Breast epithelium (tissue), 4 donors: ENCODE data around the gene BMAL1. TPM values are rescaled to one million over a fixed set of nuclear protein-coding genes. Genes with fewer than 3 reads are reported as not detected.

Source experiments
- DNase-seq, 2 donors: peaks; one replicate each; pipeline ENCODE4 v3.0.0-alpha.2; 2019; ENCODE audit warnings: low spot score in 2 of 2
- H3K27ac ChIP-seq, 2 donors: fragments of 200-600 bp; sonication (generic) in 1 of 2; one replicate each; pipeline ENCODE4 v1.5.1; 2016 to 2019; ENCODE audit warnings: mild to moderate bottlenecking in 1 of 2
- H3K27me3 ChIP-seq, 2 donors: fragments of 200-600 bp; sonication (generic) in 1 of 2; one replicate each; pipeline versions ENCODE4 v1.5.1 to v1.6.0; 2017 to 2019; ENCODE audit warnings: control low read depth in 1 of 2, mild to moderate bottlenecking in 1 of 2
- H3K36me3 ChIP-seq: fragments of 200-600 bp; one replicate; pipeline ENCODE4 v1.5.1; 2019
- H3K4me1 ChIP-seq, 2 donors: fragments of 200-600 bp; sonication (generic); one replicate each; pipeline ENCODE4 v1.5.1; 2016 to 2019; ENCODE audit warnings: control low read depth in 1 of 2
- H3K4me3 ChIP-seq, 3 donors: fragments of 200-600 bp; sonication (generic); 1 replicate in 2 of 3; 2 replicates in 1 of 3; pipeline ENCODE4 v1.5.1; 2016 to 2019; ENCODE audit warnings: mild to moderate bottlenecking in 3 of 3, moderate library complexity in 2 of 3
- H3K9me3 ChIP-seq, 2 donors: fragments of 200-600 bp; sonication (generic) in 1 of 2; one replicate each; pipeline ENCODE4 v1.5.1; 2016 to 2019; ENCODE audit warnings: control low read depth in 1 of 2
- POLR2A ChIP-seq: fragments of 450-650 bp; IDR thresholded peaks from one replicate; pipeline ENCODE4 v1.6.1; 2016; ENCODE audit warnings: antibody characterized with exemption, mild to moderate bottlenecking, moderate library complexity
- POLR2AphosphoS5 ChIP-seq, 3 donors: sonication (generic); formaldehyde crosslinking; IDR thresholded peaks; one replicate each; pipeline ENCODE4 v1.6.1; 2017; ENCODE audit warnings: antibody characterized with exemption in 3 of 3
- intact Hi-C: fragments of 100-400 bp; cut with DNase I; formaldehyde crosslinking; loops from one replicate; pipeline ENCODE4 v1.15.1; 2023; ENCODE audit warnings: low total_unique reads
- total RNA-seq, 3 donors: library from RNA; depleted of rRNA; stranded (reverse); fragments of >200 nt; gene quantifications; one replicate each; pipeline ENCODE4 v1.1.0, GENCODE V29; 2016
- TF ChIP-seq, protein P1 (sequence below), 3 donors: fragments of 450-650 bp; IDR thresholded peaks; one replicate each; pipeline ENCODE4 v1.5.1; 2016 to 2017; ENCODE audit warnings: antibody characterized with exemption in 3 of 3, mild to moderate bottlenecking in 3 of 3, moderate library complexity in 3 of 3

The BMAL1 gene
- total RNA-seq, 3 donors from 2014 or later: 42.0 to 57.5 (median 48.8) TPM

DNA sequence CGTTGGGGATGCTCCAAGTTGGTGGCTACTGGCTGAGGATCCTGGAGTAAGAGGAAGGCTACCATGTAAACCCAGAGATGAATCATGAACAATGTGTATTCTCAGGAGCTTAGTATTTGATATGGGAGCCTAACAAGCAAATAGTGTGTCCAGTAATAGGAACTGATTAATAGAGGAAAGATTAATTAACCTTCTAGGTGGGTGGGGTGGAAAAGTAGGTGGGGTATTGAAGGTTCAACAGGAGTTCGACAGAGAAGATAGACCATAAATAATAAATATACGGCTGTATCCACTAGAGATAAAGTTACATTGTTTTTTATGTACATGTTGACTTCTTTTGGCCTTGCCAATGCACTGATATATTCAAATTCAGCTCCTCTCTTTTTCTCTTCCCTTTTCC lies 43.1 kb downstream of the BMAL1 start:
- H3K27ac ChIP-seq: no peak overlapping the region
- no peak for DNase-seq
- H3K4me3 ChIP-seq: no peak overlapping the region
- intact Hi-C loops: no loop called here
- H3K9me3 ChIP-seq: no peaks in the 10 kb centered on the region
- no peaks in the 10 kb centered on the region for H3K36me3 ChIP-seq
- TF ChIP-seq POLR2A (no peak), POLR2AphosphoS5 (IDR thresholded peaks at IDR 0.05) (no peak)
- TF ChIP-seq, protein P1, sequence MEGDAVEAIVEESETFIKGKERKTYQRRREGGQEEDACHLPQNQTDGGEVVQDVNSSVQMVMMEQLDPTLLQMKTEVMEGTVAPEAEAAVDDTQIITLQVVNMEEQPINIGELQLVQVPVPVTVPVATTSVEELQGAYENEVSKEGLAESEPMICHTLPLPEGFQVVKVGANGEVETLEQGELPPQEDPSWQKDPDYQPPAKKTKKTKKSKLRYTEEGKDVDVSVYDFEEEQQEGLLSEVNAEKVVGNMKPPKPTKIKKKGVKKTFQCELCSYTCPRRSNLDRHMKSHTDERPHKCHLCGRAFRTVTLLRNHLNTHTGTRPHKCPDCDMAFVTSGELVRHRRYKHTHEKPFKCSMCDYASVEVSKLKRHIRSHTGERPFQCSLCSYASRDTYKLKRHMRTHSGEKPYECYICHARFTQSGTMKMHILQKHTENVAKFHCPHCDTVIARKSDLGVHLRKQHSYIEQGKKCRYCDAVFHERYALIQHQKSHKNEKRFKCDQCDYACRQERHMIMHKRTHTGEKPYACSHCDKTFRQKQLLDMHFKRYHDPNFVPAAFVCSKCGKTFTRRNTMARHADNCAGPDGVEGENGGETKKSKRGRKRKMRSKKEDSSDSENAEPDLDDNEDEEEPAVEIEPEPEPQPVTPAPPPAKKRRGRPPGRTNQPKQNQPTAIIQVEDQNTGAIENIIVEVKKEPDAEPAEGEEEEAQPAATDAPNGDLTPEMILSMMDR (IDR thresholded peaks at IDR 0.05): no peak
- H3K27me3 ChIP-seq: no peaks in the 10 kb centered on the region
- peaks cover 2 to 12% of the 10 kb centered on the region in 2 donors for H3K4me1 ChIP-seq

DNA sequence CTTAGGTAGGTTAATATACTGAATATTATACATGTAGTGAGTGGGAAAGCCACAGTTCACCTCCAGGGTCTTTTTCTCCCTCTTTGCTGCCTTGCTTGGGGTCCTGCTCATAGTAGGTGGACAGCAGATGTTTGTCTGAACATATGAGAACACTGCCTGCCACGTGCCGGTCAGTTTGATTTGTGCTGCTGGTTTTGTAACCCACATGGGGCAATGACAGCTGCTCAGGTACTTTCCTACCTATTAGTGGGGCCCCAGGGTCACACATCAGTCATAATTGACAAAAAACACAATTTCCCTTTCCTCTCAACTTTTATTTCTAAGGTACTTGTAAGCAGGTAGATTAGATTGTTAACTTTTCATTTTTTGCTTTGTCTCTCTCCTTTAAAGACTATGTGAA lies 43.8 kb downstream of the BMAL1 start:
- H3K27me3 ChIP-seq: no peaks in the 10 kb centered on the region
- intact Hi-C loops: no loop called here
- no peaks in the 10 kb centered on the region for H3K9me3 ChIP-seq
- no peak overlapping the region for H3K4me3 ChIP-seq
- H3K27ac ChIP-seq: no peak overlapping the region
- H3K36me3 ChIP-seq: no peaks in the 10 kb centered on the region
- TF ChIP-seq, protein P1 (IDR thresholded peaks at IDR 0.05): no peak
- TF ChIP-seq POLR2AphosphoS5 (IDR thresholded peaks at IDR 0.05): no peak
- TF ChIP-seq POLR2A: no peak
- no peak for DNase-seq
- peaks cover 0 to 5% of the 10 kb centered on the region in 2 donors for H3K4me1 ChIP-seq

DNA sequence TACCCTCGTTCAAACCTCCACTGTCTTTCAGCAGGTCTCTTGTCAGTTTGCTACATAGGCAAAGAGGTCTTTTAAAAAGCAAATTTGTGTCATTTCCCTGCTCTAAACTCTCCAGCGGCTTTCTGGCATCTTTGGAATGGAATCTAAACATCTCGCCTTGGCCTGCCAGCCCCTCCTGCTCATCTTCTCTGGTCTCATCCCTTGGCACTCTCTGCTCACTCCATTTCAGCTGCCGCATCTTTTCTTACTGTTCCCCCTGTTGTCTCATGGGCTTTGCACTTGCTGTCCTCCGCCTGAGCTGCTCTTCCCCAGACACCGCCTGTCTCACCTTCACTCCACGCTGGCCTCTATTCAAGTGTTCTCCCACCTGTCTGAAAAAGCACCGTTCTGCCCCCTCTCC lies 46.6 kb downstream of the BMAL1 start:
- Histone ChIP-seq H3K4me1 (no peaks in the 10 kb centered on the region), H3K27ac (no peak overlapping the region), H3K36me3 (no peaks in the 10 kb centered on the region), H3K4me3 (no peak overlapping the region), H3K27me3 (no peaks in the 10 kb centered on the region), H3K9me3 (no peaks in the 10 kb centered on the region)
- DNase-seq: no peak
- intact Hi-C loops: no loop called here
- no peak for TF ChIP-seq POLR2AphosphoS5 (IDR thresholded peaks at IDR 0.05)
- TF ChIP-seq POLR2A: no peak
- TF ChIP-seq, protein P1 (IDR thresholded peaks at IDR 0.05): no peak

DNA sequence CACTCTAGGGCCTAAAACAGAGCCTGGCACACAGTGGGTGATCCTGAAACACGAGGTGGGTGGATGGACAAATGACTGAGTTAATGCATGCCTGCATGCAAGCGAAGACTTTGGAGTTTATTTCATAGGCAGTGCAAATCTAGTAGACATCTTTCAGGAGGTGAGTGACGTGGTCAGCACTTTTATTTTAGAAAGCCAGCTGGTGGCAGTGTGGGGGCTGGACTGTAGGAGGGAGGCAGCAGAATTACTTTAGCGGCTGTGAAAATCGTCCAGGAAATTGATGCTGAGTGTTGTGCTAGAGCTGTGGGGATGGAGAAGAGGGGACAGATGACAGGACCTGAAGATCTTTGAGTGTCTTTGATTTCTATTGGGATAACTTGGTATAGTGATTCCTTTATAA lies 47.1 kb downstream of the BMAL1 start:
- Histone ChIP-seq H3K27me3 (no peaks in the 10 kb centered on the region), H3K4me1 (no peaks in the 10 kb centered on the region), H3K9me3 (no peaks in the 10 kb centered on the region), H3K36me3 (no peaks in the 10 kb centered on the region), H3K27ac (no peak overlapping the region), H3K4me3 (no peak overlapping the region)
- intact Hi-C loops: no loop called here
- no peak for DNase-seq
- TF ChIP-seq, protein P1 (IDR thresholded peaks at IDR 0.05): no peak
- no peak for TF ChIP-seq POLR2AphosphoS5 (IDR thresholded peaks at IDR 0.05)
- TF ChIP-seq POLR2A: no peak

DNA sequence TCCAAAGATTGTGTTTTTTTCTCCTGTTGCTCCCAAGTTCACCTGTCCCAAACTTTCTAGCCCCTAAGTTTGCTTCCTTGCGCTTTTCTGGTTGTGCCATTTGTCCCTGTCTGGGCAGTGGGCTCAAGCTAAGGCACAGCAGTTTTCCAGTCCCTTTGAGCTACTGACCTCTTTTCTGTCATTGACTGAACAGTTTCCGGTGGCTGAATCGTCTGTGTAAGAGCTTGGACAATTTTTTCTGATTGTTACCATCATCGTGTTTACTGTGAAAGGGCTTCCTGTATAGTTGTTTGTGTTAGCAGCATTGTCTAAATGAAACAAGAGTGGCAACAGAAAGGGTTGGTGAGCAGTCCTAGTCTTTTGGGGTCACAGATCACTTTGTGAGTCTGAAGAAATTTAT lies 49.8 kb downstream of the BMAL1 start:
- Histone ChIP-seq H3K27me3 (no peaks in the 10 kb centered on the region), H3K4me3 (no peak overlapping the region), H3K36me3 (no peaks in the 10 kb centered on the region), H3K9me3 (no peaks in the 10 kb centered on the region), H3K4me1 (peaks cover 0 to 5% of the 10 kb centered on the region in 2 donors), H3K27ac (no peak overlapping the region)
- TF ChIP-seq, protein P1 (IDR thresholded peaks at IDR 0.05): no peak
- TF ChIP-seq POLR2AphosphoS5 (IDR thresholded peaks at IDR 0.05) (no peak), POLR2A (no peak)
- intact Hi-C loops: no loop called here
- DNase-seq: no peak
